Astrocyte of the spinal cord (primary cell): ENCODE measurements around the gene ABCC5.

Source experiments
- DNase-seq: peaks from one replicate; pipeline ENCODE4 v3.0.0; 2011; ENCODE audit warnings: low read depth, low spot score
- H3K4me3 ChIP-seq: 2 replicates; pipeline ENCODE4 v1.5.1; 2011; ENCODE audit warnings: low read depth, mild to moderate bottlenecking, low read length, moderate library complexity
- in situ Hi-C: cut with HindIII; loops from 2 replicates; pipeline ENCODE4 v1.10.0; 2017; ENCODE audit warnings: low sequenced_read_pairs
- TF ChIP-seq, protein P1 (sequence below): IDR thresholded peaks from 2 replicates; pipeline ENCODE4 v1.5.1; 2012; ENCODE audit warnings: low read depth, mild to moderate bottlenecking, low read length, inconsistent platforms

ABCC5 gene

DNA sequence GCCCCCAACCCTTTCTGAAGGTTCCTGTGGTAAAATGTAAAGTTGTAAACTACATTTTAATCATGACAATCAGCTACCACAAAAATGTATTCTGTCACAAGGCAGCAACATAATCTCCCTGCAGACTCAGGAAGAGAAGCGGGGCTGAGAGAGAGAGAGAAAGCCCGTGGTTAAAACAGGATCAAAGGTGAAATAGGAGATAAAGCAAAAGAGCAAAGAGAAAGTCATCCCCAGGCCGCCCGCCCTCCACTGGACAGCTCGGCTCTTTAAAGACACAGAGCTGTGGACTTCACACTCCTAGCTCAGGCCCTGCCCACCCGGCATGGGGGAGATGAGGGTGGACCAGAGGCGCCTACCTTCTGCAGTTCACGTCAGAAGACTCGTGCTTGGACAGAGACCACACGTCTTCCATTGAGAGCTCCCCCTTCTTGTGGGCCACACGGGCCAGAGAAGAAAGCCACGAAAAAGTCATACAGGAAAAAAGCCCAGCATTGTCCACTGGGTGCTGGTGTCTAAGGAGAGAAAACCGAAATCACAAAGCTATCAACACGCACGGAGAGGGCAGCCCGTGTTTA is 29.4 kb downstream of the ABCC5 start:
- peak; percentile 47 for DNase-seq
- no peak overlapping the region for H3K4me3 ChIP-seq
- in situ Hi-C loops, result no loop called here
- TF ChIP-seq, protein P1, sequence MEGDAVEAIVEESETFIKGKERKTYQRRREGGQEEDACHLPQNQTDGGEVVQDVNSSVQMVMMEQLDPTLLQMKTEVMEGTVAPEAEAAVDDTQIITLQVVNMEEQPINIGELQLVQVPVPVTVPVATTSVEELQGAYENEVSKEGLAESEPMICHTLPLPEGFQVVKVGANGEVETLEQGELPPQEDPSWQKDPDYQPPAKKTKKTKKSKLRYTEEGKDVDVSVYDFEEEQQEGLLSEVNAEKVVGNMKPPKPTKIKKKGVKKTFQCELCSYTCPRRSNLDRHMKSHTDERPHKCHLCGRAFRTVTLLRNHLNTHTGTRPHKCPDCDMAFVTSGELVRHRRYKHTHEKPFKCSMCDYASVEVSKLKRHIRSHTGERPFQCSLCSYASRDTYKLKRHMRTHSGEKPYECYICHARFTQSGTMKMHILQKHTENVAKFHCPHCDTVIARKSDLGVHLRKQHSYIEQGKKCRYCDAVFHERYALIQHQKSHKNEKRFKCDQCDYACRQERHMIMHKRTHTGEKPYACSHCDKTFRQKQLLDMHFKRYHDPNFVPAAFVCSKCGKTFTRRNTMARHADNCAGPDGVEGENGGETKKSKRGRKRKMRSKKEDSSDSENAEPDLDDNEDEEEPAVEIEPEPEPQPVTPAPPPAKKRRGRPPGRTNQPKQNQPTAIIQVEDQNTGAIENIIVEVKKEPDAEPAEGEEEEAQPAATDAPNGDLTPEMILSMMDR, result no peak

DNA sequence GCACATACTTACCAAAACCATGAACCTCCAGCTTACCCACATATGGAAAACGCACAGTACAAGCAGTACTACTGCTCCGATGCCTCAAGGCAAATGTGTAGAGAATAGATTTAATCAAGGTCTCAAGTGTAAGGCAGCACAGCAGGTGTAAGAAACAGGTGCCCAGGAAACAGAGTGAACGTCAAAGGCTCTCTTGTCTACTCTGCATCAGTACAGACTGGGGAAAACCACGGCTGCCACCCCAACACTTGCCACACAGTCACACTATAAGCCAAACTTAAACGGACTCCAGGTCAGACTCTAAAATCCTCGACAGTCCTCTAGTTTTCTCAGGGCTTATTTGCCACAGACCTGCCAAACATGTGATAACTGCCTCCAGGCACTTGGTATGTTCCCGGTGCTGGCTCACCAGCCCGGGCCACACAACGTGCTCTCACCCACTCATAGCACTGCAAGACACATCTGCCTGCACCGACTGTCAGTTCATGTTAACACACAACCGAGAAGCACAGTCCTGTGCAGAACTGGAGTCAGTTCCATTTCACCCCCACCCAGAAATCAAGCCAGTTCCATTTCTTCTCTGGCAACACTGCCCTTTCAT is 30.6 kb downstream of the ABCC5 start:
- H3K4me3 ChIP-seq, result no peak overlapping the region
- no peak for DNase-seq
- TF ChIP-seq, protein P1, result no peak
- in situ Hi-C loops, result no loop called here

DNA sequence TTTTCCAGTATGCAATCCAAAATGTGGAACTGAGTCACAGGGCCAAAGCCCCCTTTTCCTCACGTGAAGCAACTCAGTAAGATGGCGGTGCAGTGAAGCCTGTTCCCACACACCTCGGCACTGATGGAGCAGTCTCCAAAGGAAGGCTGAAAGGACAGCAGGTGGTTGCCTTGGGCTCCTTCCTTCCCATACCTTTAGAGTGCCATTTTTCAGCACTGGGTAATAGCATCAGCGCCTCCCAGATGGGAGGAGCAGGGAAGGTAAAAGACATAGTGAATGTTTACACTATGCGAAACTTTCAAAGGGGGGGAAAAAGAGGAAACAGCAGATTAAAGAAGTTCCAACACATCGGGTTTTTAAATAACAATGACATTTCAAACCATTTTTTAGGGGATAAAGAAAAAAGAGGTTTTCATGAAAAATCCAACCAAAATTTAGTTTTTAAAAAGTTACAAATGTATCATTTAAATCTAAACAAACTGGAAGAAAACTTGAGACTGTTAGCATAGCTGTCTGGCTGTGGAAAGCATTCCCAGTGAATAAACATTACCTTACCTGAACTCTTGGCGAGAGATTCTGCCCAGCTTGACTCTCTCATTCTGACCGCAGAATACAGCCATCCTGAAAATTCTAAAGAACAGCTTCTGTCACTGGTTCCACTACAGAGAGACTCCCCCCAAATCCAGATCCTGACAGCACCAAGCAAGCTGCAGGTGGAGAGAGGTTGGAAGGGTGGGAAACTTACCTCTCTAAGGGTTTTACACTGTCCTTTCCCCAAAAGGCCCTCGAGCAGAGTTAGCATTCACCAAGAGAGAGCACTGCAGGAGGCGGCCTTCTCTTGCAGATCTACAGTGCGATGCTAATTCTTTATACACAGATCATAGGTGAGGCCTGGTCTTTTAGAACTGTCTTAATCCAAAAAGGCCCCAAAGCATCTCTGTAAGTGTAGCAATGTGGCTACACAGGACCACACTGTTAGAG is 32.6 kb downstream of the ABCC5 start:
- in situ Hi-C loops, result no loop called here
- DNase-seq, result no peak
- H3K4me3 ChIP-seq, result no peak overlapping the region
- TF ChIP-seq, protein P1, result no peak

DNA sequence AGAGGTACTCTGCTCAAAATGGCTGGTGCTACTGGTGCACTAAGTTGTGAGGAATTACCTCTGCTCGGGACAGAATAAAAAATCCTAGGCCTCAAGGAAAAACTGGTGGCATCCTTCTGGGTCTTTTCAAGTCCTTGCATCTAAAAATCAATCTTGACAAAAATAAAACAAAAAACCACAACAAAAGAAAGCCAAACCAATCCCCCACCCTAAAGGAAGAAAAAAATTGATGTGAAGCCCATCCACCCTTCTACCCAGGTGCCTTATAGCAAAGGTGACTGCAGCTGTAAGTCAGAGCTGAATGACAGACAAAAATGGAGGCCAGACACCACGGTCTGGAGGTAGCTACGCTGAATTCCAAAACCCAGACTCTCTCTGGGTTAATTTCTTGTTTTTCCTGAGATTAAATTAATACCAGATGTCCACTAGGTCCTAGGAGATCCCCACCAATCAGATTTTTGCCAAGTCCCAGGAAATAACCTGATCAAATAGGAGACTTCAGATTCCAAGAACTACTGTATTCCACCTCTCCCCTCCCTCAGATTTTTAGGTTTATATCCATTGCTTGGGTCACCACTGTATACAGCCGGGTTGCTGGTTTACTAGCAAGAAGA is 33.5 kb downstream of the ABCC5 start:
- no peak for DNase-seq
- no peak overlapping the region for H3K4me3 ChIP-seq
- in situ Hi-C loops, result no loop called here
- TF ChIP-seq, protein P1, result no peak

DNA sequence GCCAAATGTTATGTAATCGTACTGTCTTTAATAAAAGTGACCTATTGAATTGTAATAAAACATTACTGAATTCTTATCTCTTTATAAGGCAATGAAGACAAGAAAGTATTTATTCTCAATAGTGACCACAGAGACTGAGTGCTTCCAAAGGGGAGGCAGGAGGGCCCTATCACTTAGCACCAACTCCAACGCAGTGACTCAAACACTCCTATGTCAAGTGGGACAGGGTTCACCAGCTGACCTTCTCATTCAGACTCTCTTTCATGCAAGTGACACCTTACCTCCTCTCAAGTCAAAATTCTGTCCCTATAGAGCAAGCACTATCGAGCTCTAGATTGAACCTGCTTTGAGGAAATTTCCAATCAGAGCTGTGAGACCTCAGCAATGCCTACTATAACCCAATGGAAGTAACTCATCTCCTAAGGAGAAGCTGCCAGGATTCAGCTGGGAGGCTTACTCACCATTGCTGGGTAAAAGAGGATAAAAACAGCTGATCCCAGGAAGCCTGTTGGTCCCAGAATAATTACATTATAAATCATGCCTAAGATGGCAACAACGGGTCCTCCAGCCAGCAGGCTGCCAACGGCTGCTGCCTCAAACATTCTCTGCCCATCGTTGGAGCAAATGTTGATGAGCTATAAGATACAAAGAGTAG is 35.6 kb downstream of the ABCC5 start:
- no peak for DNase-seq
- H3K4me3 ChIP-seq, result no peak overlapping the region
- in situ Hi-C loops, result no loop called here
- TF ChIP-seq, protein P1, result no peak

DNA sequence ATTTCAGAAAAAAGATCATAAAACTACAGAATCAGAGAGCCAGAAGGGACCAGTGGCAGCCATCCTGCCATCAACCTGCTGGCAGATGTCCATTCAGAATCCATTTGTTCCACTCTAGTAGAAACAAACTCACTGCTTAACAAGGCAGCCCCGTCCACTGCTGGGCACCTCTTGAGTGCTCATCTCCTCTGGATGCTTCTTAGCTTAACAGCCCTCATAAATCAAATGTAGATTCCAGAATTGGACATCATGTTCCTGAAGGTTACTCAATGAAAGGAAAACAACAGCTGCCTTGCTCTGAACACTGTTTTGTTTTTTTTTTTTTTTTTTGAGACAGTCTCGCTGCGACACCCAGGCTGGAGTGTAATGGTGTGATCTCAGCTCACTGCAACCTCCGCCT is 37.3 kb downstream of the ABCC5 start:
- DNase-seq, result no peak
- H3K4me3 ChIP-seq, result no peak overlapping the region
- in situ Hi-C loops, result no loop called here
- TF ChIP-seq, protein P1, result no peak
